T1000 (cell line): Measurements from ENCODE around the gene DNAH7.

Source experiments
- DNase-seq: peaks from one replicate; lab custom pipeline; 2025; ENCODE audit warnings: mixed read lengths; lab: John Stamatoyannopoulos, UW

The DNAH7 gene

GRCh38 chr2:195808189-195808588, 260.4 kb downstream of the DNAH7 start:
- DNase-seq = no peak

GRCh38 chr2:195805283-195805976, 263.2 kb downstream of the DNAH7 start:
- DNase-seq = no peak

GRCh38 chr2:195795879-195796278, 272.8 kb downstream of the DNAH7 start:
- no peak for DNase-seq

GRCh38 chr2:195793881-195794280, 274.8 kb downstream of the DNAH7 start:
- DNase-seq = no peak

GRCh38 chr2:195782156-195782555, 286.5 kb downstream of the DNAH7 start:
- DNase-seq = no peak

- DNase-seq = no peak
Observed at GRCh38 chr2:195779491-195779890, 289.1 kb downstream of the DNAH7 start.

- DNase-seq = no peak
Observed at GRCh38 chr2:195769975-195770374, 298.7 kb downstream of the DNAH7 start.

GRCh38 chr2:195768431-195768830, 300.2 kb downstream of the DNAH7 start:
- no peak for DNase-seq

- no peak for DNase-seq
Observed at GRCh38 chr2:195766691-195767090, 301.9 kb downstream of the DNAH7 start.

GRCh38 chr2:195763866-195764265, 304.8 kb downstream of the DNAH7 start:
- no peak for DNase-seq

- DNase-seq = no peak
Observed at GRCh38 chr2:195759877-195760276, 308.8 kb downstream of the DNAH7 start.

GRCh38 chr2:195758846-195759245, 309.8 kb downstream of the DNAH7 start:
- DNase-seq = no peak

GRCh38 chr2:195756218-195756942, 312.3 kb downstream of the DNAH7 start:
- DNase-seq = no peak

GRCh38 chr2:195741191-195741590, 327.4 kb downstream of the DNAH7 start:
- DNase-seq = no peak

- no peak for DNase-seq
Observed at GRCh38 chr2:195737511-195738325, 330.9 kb downstream of the DNAH7 start.

- no peak for DNase-seq
Observed at GRCh38 chr2:195735347-195735746, 333.3 kb downstream of the DNAH7 start.

- DNase-seq = no peak
Observed at GRCh38 chr2:195734931-195735330, 333.7 kb downstream of the DNAH7 start.

GRCh38 chr2:195734395-195734794, 334.2 kb downstream of the DNAH7 start:
- no peak for DNase-seq

- DNase-seq = no peak
Observed at GRCh38 chr2:195733831-195734230, 334.8 kb downstream of the DNAH7 start.

GRCh38 chr2:195732574-195732973, 336.1 kb downstream of the DNAH7 start:
- no peak for DNase-seq

GRCh38 chr2:195730912-195731311, 337.7 kb downstream of the DNAH7 start:
- no peak for DNase-seq

- DNase-seq = no peak
Observed at GRCh38 chr2:195727106-195727505, 341.5 kb downstream of the DNAH7 start.

GRCh38 chr2:195722075-195722474, 346.6 kb downstream of the DNAH7 start:
- DNase-seq = no peak
